Stimulated activated CD4-positive, alpha-beta T cell treated with anti-CD3 and anti-CD28 coated beads, Interleukin-15, amount 100 ng/mL, for 24 hours (primary cell): ENCODE data around the gene ZNF777.

Experiments used
- DNase-seq: peaks from one replicate; pipeline ENCODE4 v3.0.0-alpha.2; 2020

ZNF777 gene

DNA sequence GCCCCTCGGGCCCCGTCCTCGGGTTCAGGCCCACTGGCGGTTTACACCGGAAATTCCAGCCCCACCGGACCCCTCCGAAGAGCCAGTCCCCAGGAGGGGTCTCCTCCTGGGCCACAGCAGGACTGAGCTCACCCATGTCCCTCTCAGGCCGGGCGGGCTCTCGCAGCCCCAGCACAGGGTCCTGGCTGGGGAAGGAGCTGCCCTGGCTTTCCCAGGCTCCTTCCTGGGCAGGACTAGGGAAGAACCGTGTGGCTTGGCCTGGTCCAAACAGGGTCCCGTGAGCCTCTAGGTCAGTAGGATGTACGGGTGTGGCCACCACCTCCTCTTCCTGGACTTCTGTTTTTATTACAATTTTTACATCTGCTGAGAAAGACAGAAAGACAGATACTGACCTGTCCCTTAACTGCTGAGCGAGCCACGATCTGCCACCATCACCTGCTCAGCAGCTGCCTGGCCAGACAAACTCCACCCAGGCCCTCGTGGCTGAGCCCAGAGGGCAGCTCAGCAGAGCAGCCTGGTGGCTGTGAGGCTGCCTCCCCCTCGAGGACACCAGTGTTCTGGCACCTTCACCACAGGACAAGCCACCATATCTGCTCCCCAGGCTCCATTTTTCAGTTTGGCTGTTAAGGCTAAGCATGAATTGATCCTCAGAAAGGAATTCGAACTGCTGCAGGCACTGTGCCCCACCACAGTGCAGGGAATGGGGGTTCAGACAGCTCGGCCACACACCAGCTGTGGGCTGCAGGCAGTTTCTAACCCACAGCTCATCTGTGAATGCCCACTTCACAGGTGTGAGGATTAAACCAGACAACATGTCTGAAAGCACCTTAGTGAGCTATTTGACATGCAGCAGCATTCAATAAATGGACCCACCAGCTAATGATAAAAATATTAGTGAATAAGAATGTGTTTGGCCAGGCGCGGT, 14.5 kb upstream of the ZNF777 start:
- no peak for DNase-seq

DNA sequence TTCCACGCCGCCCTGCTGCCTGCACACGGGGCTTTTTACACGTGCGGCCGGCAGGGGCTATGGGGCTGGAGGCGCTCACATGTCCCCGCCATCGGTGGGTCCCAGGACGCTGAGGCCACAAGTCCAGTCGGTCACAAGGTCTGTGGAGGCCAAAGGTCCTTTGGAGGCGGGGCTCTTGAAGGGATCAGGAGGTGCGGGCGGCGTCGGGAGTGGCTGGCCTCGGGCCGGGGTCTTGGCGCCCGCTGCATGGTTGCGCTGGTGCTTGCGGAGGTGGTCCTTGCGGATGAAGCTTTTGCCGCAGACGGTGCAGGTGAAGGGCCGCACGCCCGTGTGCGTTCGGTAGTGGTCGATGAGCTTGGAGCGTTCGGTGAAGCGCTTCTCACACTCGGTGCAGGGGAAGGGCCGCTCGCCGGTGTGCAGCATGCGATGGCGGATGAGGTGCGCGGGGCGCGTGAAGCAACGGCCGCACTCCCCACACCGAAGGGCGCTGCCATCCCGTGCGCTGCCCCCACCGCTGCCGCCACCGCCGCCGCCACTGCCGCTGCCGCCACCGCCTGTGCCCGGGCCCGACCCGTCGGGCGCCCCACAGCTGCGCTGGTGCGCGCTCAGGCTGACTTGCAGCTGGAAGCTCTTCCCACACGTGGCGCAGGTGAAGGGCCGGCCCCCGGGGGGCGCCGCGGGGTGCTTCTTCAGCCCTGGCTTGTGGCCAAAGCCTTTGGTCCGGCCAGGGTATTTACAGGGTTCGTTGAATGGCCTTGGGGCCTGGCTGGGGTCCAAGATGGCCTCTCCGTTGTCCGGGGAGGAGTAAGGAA, 13.7 kb upstream of the ZNF777 start:
- no peak for DNase-seq

GRCh38 chr7:149473251-149473650, 12.4 kb upstream of the ZNF777 start:
- DNase-seq = no peak

- DNase-seq = no peak
Measured at GRCh38 chr7:149471289-149471953, 10.6 kb upstream of the ZNF777 start.

- no peak for DNase-seq
Measured at GRCh38 chr7:149469806-149470205, 8.9 kb upstream of the ZNF777 start.

DNA sequence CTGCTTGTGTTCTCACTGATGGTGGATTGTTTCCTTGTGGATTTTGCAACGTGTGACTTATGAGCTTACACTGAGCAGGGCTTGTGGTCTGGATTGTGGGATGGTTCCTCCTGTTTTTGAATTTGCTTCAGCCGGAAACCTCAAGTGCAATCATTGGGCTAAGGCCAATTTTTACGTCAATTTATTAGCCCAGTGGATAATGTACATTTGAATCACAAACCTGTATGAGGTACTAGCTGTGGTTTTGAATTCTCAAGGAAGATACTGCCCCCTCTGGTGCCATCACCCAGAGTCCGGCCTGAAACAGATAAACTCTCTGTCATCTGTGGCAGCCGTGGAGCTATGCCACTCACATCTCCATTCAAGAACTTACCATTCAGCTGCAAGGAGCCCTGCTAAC, 7.3 kb upstream of the ZNF777 start:
- no peak for DNase-seq

- no peak for DNase-seq
Measured at GRCh38 chr7:149467321-149467859, 6.5 kb upstream of the ZNF777 start.

DNA sequence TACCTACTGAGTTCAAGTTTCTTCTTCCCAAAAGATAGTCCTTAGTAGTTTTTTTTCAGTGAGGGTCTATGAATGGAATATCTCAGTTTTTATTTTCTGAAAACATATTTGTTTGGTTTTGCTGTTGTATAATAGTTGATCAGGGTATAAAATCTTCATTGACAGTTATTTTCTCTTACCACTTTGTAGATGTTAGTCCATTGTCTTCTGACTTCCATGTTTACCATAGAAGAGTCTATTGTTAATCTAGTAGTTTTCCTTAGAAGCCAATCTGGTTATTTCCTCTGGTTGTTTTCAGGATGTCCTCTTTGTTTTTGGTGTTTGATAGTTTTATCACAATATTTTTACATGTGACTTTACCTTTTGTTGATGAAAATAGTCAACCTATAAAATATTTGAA, 5.5 kb upstream of the ZNF777 start:
- no peak for DNase-seq

DNA sequence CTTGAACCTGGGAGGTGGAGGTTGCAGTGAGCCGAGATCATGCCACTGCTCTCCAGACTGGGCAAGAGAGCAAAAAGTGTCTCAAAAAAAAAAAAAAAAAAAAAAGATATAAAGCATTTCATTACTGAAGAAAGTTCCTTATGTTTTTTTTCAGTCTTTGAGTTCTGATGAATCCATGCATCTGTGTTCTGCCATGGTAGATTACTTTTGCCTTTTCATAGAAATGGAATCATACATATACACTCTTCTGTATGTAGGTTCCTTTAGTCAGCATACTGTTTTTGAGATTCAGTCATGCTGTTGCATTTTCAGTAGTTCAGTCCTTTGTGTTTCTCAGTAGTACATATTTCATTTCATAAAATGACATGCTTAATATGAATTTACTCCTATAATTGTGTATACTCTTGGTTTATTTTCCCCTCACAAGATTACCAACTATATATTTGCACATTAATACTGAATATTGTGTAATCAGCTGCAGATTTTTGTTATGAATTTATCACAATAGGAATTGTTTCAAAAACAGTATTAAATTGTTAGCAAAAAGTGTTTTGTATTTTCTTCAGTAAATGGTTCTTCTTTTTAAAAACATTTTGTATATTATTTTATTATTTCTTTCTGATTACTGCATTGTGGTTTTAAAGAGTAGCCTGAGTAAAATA, 2.8 kb upstream of the ZNF777 start:
- no peak for DNase-seq

- DNase-seq = no peak
Measured at GRCh38 chr7:149462101-149462520, 1.2 kb upstream of the ZNF777 start.

- peak; percentile 54 for DNase-seq
Measured at GRCh38 chr7:149459540-149460452, 1.1 kb downstream of the ZNF777 start.

DNA sequence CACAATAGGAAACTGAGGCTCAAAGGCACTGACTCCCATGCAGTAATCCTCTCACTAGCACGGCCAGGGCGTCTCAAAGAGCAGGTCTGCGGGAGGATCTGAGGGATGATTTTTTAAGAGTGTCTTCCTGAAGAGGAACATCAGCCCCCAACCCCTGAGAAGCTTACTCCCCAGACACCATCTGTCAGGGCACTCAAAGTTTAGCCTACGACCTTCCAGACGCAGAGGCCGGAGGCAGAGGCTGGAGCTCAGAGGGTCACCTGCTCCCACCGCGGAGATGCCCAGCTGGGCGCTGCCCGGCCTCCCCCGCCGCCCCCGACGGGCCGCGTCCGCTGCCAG, 1.7 kb downstream of the ZNF777 start:
- no peak for DNase-seq

GRCh38 chr7:149458235-149458634, 2.6 kb downstream of the ZNF777 start:
- no peak for DNase-seq

DNA sequence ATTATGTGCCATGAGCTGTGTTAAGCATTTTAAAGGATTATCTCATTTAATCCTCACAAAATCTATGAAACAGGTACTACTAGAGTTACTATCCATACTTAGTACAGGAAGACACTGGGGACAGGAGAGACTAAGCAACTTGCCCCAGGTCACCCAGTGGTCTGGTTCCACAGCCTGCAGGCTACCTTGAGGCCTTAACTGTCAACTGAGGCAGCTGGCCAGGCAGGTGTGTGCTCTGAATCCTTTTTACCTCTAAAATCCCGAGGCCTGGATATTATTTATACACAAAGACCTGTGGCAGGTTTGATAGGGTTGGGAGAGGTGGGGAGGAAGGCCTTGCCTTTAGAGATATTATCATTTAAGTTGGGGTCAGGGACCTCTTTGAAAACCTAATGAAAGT, 3.1 kb downstream of the ZNF777 start:
- no peak for DNase-seq

- DNase-seq = no peak
Measured at GRCh38 chr7:149456506-149457421, 4.1 kb downstream of the ZNF777 start.

- DNase-seq = no peak
Measured at GRCh38 chr7:149455175-149455950, 5.5 kb downstream of the ZNF777 start.

- DNase-seq = no peak
Measured at GRCh38 chr7:149454750-149455149, 6.1 kb downstream of the ZNF777 start.

DNA sequence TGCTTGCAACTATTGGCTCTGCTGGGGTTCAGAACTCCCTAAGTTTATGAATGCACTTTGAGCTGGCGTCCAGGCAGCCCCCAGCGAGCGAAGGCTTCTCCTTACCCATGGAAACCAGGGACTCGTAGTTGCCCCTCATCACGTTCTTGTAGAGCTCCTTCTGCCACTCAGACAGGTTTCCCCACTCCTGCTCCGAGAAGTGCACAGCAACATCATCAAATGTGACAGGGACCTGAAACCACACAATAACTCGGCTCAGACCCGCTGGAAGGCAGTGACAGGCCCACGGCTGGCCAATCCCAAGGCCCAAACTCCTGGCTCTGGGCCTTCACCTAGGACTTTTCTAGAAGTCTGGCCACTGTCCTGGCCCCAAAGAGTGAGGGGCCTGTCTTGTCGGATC, 6.9 kb downstream of the ZNF777 start:
- DNase-seq = no peak

DNA sequence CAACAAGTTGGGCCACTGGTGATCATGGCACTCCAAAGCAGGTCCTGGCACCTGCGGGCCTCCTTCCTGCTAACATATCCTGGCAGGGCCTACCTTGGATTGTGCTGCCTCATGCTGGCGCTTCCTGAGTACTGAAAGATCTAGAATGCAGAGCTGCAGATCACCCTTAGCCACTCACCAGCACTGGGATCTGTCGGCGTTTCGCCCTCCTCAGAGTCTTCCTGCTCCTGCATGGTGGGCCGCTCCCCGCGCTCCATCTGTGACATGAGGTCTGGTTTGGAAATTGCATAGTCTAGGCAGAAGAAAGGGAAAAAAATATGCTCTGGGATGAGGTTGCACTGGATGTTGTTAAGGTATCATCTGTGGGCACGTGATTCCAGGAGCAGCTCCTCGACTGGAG, 10.0 kb downstream of the ZNF777 start:
- DNase-seq = no peak

- no peak for DNase-seq
Measured at GRCh38 chr7:149449897-149450296, 11.0 kb downstream of the ZNF777 start.
